Esophagus mucosa (tissue), 1 donor: Measurements from ENCODE around the gene SLC25A53. TPM values are rescaled to one million over a fixed set of nuclear protein-coding genes. Genes with fewer than 3 reads are reported as not detected.
"Not testable (repeated sequence)": the region's sequence is repeated elsewhere in the genome, so short reads cannot be mapped to it uniquely, and the experiment has no call there.

Experiments used
- ATAC-seq: fragments of 200-7000 bp; cut with Tn5 transposase; one replicate; pipeline ENCODE4 v1.9.1; 2020
- total RNA-seq: library from RNA; stranded (reverse); gene quantifications from one replicate; pipeline ENCODE4 v1.2.4, GENCODE V29; 2023
- donor health status: DM: yes; HTN: yes; CAD: no.

Gene SLC25A53
- total RNA-seq, 1 donor from 2014 or later, result 2.1 TPM

DNA sequence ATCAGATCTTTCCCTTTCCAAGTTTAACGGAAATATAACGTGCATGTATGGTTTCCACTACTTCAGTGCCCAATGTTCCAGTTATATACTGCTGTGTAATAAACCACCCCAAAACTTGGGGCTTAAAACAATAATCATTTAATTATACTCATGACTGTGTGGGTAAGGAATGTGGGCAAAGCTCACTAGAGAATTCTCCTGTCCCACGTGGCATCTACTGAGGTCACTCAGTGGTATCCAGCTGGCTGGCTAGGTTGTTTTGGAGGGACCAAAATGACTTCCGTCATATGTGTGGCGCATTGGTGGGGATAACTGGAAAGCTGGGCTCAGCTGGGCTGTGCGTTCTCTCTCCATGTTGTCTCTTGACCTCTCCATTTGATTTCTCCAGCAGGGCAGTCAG is 26.0 kb downstream of the SLC25A53 start:
- no peak for ATAC-seq

DNA sequence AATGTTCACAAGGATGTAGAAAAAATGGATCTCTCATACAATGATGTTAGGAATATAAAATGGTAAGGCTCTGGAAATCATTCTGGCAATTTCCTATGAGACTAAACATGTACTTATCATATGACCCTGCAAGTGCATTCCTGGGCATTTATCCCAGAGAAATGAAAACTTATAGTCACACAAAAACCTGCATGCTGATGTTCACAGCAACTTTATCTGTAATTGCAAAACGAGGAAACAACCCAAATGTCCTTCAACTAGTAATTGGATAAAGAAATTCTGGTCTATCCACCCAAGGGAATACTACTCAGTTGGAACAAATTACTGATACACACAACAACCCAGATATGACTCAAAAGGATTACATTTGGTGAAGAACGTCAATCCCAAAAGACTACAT is 30.0 kb downstream of the SLC25A53 start:
- ATAC-seq, result no peak

- ATAC-seq, result no peak
These were observed 34.0 kb downstream of the SLC25A53 start for GRCh38 chrX:104122829-104123228.

DNA sequence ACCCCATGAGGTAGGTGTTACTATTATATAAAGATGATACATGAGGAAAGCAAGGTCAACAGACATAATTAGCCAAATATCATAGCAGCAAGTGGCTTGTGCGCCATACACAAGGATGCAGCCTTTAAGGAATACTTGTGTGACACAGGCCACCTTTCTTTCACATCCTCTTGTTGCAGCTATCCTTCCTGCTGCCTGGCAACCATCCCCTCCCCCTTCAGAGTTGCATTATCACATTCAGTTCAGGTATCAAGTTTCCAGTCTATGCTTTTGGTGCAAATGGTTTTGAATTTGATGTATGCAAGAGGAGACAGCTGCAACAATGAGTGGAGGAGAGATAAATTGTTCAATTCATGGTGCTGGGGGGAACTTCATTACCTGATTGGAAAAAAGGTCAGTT is 38.0 kb downstream of the SLC25A53 start:
- no peak for ATAC-seq

GRCh38 chrX:104117759-104118158 is 39.0 kb downstream of the SLC25A53 start:
- ATAC-seq, result no peak

DNA sequence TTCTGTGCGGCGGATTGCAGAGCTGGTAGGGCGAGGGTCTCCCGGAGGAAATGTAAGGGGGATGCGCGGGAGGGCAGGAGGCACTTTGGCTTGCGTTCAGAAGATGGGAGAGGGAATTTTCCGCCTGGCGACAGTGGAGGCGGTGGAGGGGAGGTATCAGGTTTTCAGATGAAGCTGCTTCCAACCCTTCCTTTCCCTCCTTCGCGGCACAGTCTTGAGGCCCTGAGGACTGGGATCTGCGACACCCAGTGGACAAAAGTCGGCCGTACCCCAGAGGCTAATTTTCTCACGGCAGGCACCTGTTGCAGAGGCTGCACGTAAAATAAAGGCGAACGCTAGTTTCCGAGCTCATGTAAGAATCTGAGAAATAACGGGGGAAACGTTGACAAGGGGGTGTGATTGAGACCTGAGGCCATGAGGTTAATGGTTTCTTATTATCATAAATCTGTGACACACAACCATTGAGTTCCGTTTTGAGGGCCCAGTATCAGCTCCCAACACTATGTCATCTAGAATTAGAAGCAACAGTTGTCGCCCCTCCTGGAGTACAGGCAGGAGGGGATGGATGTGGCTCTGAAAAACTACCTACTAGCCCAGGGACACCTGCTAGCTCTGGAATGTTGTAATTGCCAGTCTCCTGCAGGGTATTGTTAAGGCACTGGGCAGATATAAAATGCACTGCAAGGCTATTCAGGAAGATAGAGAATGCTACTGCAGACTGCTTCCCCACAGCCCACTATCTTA is 43.4 kb downstream of the SLC25A53 start:
- ATAC-seq, result peak; percentile 62

- peak; percentile 39 for ATAC-seq
These were observed 44.4 kb downstream of the SLC25A53 start, which contains the start of gene ZCCHC18 for GRCh38 chrX:104112326-104112951. Gene ZCCHC18 (plus strand): TSS chrX:104112523. CDS start chrX:104114112, 1,589 bp downstream.

DNA sequence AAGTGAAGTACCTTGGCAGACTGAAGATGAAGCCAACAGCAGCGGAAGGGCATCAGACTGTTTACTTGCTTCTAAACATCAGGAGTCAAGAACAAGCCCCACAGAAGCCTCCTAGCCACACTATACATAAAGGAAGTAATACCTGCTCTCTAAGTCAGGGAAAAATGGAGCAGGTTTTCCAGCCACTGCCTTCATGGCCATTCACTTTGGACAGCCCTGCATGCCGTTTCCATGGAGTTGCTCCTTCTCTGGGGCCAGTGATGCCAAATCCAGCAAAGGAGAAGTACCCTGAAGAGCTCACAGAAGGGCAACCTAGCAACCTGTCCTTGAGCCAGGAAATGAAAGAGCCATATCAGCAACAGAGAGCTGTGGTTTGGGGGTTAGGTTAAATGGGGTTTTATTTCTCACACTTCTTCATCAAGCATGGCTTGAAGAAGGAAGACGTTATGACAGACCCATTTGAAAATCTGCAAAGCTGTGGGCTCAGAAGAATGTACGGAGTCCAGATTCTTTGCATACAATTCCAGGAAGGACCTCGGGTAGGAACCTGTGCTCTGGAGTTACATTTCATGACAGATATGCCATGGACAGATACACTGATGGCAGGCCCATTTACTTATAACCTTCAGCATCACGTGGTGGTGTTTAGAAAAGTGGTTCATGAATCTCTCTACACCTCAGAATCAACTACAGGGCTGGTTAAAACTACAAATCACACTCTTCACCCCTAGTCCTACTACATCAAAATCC is 46.1 kb downstream of the SLC25A53 start:
- not testable (repeated sequence) for ATAC-seq

- ATAC-seq, result no peak
These were observed 47.9 kb downstream of the SLC25A53 start for GRCh38 chrX:104108955-104109354.

GRCh38 chrX:104105330-104106262 is 51.2 kb downstream of the SLC25A53 start:
- no peak for ATAC-seq

- no peak for ATAC-seq
These were observed 52.1 kb downstream of the SLC25A53 start for GRCh38 chrX:104104676-104105075.

- ATAC-seq, result no peak
These were observed 57.9 kb downstream of the SLC25A53 start for GRCh38 chrX:104098919-104099318.

DNA sequence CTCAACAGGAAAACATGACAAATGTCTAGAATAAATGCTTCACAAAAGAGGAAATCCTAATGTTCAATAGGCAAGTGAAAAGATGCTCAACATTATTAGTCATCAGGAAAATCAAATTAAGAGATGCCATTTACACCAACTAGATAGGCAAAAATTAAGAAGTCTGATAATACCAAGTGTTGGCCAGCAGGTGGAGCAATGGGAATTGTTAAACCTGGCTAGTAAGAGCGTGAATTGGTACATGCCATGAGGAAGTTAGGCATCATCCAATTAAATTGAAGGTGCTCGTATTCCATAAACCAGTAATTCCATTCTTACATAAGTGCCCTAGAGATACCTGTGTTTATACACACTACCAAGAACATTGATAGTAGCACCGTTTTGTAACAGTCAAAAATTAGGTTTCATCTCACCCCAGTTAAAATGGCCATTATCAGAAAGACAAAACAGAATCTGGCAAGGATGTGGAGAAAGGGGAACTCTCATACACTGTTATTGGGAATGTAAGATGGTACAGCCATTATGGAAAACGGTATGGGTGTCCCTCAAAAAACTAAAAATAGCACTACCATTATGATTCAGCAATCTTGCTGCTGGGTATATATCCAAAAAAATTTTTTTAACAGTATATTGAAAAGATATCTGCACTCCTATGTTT is 58.5 kb downstream of the SLC25A53 start:
- ATAC-seq, result peak; percentile 72

DNA sequence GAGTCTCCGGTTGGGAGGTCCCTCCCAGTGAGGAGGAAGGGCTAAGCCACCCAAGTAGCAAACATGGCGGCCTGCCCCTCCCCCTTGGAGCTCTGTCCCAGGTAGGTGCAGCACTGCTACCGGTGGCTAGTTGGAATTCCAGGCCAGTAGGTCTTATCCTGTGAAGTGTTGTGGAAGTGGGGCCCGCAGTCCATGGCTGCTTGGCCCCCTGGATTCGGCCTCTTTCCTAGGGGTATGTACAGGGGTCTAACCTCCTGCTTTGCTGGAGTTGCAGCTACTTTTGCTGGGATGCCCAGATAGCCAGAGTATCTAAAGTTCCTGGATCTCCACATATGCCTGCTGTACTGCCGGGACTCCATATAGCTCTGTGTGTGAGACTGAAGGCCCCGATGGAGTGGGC is 70.9 kb downstream of the SLC25A53 start:
- no peak for ATAC-seq

DNA sequence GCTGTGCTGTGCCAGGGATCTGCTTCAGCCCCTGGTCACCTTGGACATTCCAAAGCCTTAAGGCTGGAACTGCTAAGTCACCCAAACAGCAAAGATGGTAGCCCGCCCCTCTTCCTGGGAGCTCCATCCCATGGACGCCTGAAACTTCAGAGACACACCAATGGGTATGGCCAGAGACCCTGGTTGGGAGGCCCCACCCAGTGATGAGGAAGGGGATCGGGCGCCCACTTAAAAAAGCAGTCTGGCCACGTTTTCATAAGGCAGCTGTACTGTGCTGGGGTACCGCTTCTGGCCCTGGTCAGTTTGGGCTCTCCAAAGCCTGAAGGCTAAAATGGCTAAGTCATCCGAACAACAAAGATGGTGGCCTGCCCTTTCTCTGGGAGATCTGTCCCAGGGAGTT is 71.3 kb downstream of the SLC25A53 start:
- no peak for ATAC-seq

DNA sequence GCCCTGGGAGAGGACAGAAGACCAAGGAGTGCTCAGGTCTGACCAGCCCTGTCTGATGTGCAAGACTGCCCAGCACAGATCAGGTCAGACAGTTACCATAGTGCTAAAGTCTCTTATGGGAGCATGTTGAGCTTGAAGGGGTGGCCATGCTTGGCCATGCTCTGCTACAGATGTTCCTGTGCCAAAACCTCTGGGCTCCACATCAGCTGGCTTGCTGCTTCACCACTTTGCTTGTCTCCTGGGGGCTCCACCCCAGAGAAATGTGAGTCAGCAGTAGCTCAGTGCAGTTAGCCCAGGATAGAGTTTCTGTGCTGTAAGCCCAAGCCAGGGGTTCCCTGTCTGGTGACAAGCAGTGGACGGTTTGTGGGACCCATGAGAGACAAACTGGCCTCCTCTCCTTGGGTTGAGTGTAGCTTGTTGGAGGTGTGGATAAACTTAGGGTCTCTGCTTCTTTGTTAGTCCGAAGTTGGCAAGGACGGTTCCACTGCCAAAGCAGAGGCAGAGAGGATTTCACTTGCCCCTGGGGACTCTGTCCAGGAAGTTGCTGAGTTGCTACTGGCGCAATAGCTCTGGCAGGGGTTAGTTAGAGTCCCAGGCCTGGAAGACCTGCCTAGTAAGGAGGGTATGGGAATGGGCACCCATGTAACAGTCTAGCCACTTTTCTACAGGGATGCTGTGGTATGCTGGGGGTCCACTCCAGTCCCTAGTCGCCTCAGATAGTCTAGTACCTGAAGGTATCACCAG is 72.1 kb downstream of the SLC25A53 start:
- ATAC-seq, result no peak

GRCh38 chrX:104084063-104084462 is 72.7 kb downstream of the SLC25A53 start:
- no peak for ATAC-seq

DNA sequence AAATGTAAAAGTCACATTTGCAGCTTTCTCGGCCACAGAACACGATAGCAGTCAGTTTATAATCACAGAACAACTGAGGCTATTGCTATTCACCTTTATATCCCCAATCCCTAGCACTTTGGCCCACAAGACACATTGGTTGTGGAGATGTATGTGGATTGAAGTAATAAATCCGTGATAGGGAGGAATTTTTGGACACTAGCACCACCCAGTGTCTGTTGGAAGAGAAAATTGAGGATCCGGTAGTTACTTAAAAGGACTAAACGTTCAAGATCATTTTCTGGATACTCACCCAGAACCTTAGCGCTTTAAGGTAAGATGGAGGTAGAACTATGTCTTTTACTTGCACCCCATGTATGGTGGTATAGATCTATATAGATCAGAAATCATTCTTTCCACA is 79.0 kb downstream of the SLC25A53 start:
- ATAC-seq, result not testable (repeated sequence)

GRCh38 chrX:104075778-104076445 is 80.9 kb downstream of the SLC25A53 start, which contains the start of gene TMSB15C:
Gene TMSB15C (minus strand): TSS chrX:104076236.
- ATAC-seq, result peak; percentile 60

GRCh38 chrX:104062636-104063035 is 94.2 kb downstream of the SLC25A53 start:
- not testable (repeated sequence) for ATAC-seq
